ENCODE results near the gene S100B.

DNA sequence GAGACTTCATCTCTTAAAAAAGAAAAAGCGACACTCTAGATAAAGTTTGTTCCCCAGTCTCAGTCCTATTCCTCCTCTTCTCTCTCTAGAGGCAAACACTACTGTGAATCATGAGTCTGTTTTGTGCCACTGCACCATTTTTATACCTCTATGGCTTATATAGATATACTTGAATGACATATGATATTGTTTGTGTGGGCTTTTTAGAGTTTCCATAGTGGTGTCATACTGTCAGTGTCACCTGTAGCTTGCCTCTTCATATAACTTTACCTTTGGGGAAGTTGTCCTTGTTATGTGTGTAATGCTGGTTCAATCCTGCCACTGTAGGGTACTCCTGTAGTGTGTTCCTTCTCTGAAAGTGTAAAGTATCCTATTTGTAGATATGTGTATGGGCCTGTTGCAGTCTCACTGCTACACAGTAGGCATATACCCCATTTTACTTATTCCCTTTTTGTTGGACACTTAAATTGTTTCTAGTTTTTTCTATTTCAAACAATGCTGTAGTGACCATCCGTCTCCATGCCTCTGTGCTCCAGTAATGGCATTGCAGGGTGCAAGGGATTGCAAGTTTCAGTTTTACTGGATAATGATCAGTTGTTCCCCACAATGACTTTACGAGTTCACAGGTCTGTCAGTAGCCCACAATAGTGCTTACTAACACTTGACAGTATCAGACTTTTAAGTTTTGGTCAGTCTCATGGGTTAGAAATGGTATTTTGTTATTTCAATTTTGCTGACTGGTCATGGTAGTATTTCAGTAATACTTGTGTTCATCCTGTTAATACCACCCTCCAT is 33.3 kb upstream of the S100B start:
- TF ChIP-seq, protein P1, sequence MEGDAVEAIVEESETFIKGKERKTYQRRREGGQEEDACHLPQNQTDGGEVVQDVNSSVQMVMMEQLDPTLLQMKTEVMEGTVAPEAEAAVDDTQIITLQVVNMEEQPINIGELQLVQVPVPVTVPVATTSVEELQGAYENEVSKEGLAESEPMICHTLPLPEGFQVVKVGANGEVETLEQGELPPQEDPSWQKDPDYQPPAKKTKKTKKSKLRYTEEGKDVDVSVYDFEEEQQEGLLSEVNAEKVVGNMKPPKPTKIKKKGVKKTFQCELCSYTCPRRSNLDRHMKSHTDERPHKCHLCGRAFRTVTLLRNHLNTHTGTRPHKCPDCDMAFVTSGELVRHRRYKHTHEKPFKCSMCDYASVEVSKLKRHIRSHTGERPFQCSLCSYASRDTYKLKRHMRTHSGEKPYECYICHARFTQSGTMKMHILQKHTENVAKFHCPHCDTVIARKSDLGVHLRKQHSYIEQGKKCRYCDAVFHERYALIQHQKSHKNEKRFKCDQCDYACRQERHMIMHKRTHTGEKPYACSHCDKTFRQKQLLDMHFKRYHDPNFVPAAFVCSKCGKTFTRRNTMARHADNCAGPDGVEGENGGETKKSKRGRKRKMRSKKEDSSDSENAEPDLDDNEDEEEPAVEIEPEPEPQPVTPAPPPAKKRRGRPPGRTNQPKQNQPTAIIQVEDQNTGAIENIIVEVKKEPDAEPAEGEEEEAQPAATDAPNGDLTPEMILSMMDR (IDR thresholded peaks at IDR 0.05) = no peak
- no peak for TF ChIP-seq POLR2A (IDR thresholded peaks at IDR 0.05)

Data from Peyer's patch (tissue), 4 donors.